Measurements from ENCODE around the gene DNER. TPM values are rescaled to one million over a fixed set of nuclear protein-coding genes. Genes with fewer than 3 reads are reported as not detected.
A peak's percentile ranks its signal among the peaks of the same experiment; 100 is the strongest.
"Not testable (repeated sequence)": the region's sequence is repeated elsewhere in the genome, so short reads cannot be mapped to it uniquely, and the experiment has no call there.

Gene DNER, protein sequence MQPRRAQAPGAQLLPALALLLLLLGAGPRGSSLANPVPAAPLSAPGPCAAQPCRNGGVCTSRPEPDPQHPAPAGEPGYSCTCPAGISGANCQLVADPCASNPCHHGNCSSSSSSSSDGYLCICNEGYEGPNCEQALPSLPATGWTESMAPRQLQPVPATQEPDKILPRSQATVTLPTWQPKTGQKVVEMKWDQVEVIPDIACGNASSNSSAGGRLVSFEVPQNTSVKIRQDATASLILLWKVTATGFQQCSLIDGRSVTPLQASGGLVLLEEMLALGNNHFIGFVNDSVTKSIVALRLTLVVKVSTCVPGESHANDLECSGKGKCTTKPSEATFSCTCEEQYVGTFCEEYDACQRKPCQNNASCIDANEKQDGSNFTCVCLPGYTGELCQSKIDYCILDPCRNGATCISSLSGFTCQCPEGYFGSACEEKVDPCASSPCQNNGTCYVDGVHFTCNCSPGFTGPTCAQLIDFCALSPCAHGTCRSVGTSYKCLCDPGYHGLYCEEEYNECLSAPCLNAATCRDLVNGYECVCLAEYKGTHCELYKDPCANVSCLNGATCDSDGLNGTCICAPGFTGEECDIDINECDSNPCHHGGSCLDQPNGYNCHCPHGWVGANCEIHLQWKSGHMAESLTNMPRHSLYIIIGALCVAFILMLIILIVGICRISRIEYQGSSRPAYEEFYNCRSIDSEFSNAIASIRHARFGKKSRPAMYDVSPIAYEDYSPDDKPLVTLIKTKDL
- total RNA-seq (4.4 TPM), polyA plus RNA-seq (2.9 TPM)

DNA sequence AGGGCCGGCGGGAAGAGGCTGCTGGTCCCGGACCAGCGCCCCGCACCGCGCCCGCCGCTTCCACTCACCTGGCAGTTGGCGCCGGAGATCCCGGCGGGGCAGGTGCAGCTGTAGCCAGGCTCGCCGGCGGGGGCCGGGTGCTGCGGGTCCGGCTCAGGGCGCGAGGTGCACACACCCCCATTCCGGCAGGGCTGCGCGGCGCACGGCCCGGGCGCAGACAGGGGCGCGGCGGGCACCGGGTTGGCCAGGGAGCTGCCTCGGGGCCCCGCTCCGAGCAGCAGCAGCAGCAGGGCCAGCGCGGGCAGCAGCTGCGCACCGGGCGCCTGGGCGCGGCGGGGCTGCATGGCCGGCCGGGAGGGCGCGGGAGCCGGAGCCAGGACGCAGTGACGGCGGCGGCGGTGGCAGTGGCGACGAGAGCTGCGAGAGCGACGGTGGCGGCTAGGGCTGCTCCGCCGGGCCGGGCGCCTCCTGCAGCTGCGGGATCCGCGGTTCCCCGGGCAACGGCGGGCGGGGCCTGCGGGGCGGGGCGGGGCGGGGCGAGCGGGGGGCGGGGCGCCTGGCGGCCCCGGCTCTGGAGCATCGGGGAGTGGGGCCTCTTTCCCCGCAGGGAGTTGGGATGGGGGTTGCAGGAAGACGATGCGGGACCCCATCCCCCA, at the start of gene DNER:
Gene DNER, minus strand, starts transcription at position 476 of the 656 bp plus-strand sequence. Its CDS starts 132 bp downstream, at position 344.
- no peaks in the 10 kb centered on the region for H3K36me3 ChIP-seq (ENCODE audit: insufficient read depth)
- H3K27ac ChIP-seq (ENCODE audit: low read depth) = no peak within 1 kb of the TSS
- peak within 1 kb of the TSS; percentile 67 for H3K4me3 ChIP-seq (ENCODE audit: low read depth, low read length)
- DNase-seq (ENCODE audit: extremely low spot score) = no peak
- H3K4me1 ChIP-seq (ENCODE audit: insufficient read depth) = peaks cover 5% of the 10 kb centered on the region
- under 1% methylated on average over 84 of the region's 84 CpGs for WGBS

DNA sequence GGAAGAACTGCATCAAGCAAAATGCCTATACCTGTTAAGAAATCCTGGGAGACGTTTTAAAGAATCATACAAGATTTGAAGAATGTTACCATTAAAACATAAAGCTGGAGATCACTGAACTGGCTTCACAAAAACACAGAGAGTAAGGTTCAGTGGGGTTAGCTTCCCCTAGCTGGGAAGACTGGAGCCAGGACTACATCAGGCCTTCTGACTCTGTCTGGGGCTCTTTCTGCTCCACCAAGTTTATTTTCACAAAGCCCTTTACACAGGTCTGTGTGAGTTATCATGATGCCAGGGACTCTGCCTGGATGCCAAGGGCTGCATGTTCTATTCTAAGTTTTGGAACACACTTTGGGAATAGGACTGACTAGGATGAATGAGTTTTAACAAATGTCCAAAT, 47.3 kb upstream of the DNER start:
- WGBS = 50% methylated on average over 1 of the region's 1 CpG
- H3K27ac ChIP-seq (ENCODE audit: low read depth) = no peak overlapping the region
- peaks cover 3% of the 10 kb centered on the region for H3K36me3 ChIP-seq (ENCODE audit: insufficient read depth)
- H3K4me3 ChIP-seq (ENCODE audit: low read depth, low read length) = no peak overlapping the region
- no peak for DNase-seq (ENCODE audit: extremely low spot score)
- H3K4me1 ChIP-seq (ENCODE audit: insufficient read depth) = no peaks in the 10 kb centered on the region

DNA sequence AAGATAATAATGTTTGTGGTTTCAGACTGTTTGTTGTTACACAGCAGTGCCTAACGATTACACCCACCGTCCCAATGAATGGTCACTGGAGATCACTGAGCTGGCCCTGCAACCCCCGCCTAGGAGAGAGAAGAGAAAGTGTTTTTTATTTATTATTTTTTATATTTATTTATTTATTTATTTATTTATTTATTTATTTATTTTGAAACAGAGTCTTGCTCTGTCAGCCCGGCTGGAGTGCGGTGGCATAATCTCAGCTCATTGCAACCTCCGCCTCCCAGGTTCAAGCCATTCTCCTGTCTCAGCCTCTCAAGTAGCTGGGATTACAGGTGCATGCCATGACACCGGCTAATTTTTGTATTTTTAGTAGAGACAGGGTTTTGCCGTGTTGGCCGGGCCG, 43.1 kb upstream of the DNER start:
- H3K27ac ChIP-seq (ENCODE audit: low read depth); H3K4me1 ChIP-seq (ENCODE audit: insufficient read depth); H3K36me3 ChIP-seq (ENCODE audit: insufficient read depth); DNase-seq (ENCODE audit: extremely low spot score); H3K4me3 ChIP-seq (ENCODE audit: low read depth, low read length): not testable (repeated sequence)
- 97% methylated on average over 10 of the region's 10 CpGs for WGBS

DNA sequence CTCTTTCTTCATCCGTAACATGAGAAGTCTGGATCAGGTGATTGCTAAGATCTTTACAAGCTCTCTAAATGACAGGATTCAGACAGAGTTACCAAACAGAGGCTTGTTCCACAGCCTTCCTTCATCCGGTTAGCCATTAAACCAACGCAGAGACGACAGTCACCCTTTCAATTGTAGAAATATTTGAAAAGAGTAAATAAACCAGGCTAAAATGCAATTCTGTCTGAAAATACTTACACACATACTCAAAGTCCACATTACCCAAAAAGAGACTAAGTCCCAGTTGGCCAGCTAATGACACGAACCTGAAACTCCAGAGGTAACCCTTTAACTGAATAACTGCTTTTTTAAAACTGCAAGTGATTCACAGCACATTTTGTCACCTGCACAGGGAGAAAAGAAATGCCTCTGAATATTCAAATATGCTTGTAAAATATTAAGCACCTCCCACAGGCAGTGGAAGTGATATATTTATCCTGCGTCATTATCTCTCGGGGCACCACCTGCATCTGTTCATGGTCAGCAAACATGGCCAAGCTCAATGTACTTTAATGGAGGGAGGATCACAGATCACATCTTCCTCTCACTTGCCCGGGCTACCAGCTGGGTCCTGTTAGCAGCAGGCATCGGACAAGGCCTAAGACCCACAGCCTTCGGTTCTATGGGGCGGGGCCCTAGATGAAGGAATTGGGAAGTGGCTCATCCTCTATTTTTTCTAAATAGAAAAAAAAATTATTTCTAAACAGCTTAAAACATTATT, 38.8 kb upstream of the DNER start:
- no peak overlapping the region for H3K4me3 ChIP-seq (ENCODE audit: low read depth, low read length)
- H3K4me1 ChIP-seq (ENCODE audit: insufficient read depth) = no peaks in the 10 kb centered on the region
- H3K36me3 ChIP-seq (ENCODE audit: insufficient read depth) = no peaks in the 10 kb centered on the region
- DNase-seq (ENCODE audit: extremely low spot score) = no peak
- WGBS = 48% methylated on average over 11 of the region's 11 CpGs
- no peak overlapping the region for H3K27ac ChIP-seq (ENCODE audit: low read depth)

DNA sequence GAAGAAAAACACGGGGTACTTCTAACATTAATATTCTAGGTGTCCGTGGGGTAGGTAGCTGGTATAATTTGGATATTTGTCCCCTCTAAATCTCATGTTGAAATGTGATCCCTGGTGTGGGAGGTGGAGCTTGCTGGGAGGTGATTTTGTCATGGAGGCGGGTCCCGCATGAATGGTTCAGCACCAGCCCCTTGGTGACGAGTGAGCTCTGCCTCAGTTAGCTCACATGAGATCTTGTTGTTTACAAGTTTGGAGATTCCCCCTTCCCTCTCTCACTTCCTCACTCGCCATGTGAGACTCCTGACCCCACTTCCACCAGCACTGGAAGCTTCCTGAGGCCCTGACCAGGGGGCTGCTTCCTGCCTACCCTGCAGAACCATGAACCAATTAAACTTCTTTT, 35.4 kb upstream of the DNER start:
- DNase-seq (ENCODE audit: extremely low spot score) = no peak
- H3K4me3 ChIP-seq (ENCODE audit: low read depth, low read length) = no peak overlapping the region
- WGBS = 83% methylated on average over 6 of the region's 6 CpGs
- no peak overlapping the region for H3K27ac ChIP-seq (ENCODE audit: low read depth)
- H3K36me3 ChIP-seq (ENCODE audit: insufficient read depth) = no peaks in the 10 kb centered on the region
- no peaks in the 10 kb centered on the region for H3K4me1 ChIP-seq (ENCODE audit: insufficient read depth)

DNA sequence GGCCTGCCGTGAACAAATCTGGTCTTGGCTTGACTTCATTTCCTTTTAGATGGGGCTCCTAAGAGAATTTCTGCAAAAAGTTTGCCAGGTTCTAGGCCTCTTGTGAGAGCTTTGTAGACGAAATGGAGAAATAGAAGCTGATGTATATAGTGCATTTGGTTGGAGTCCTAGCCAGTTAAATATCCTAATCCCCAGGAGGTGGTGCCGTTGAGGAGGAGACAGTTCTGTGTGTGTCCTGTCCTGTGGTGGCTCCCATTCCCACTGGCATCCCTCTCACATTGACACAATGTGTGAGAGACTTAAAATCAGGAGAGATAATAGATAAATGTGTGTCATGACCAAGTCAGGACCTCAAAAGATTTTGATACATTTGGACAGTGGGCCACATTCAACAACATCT, 34.6 kb upstream of the DNER start:
- DNase-seq (ENCODE audit: extremely low spot score) = no peak
- H3K4me1 ChIP-seq (ENCODE audit: insufficient read depth) = no peaks in the 10 kb centered on the region
- 83% methylated on average over 3 of the region's 3 CpGs for WGBS
- H3K27ac ChIP-seq (ENCODE audit: low read depth) = no peak overlapping the region
- H3K4me3 ChIP-seq (ENCODE audit: low read depth, low read length) = no peak overlapping the region
- no peaks in the 10 kb centered on the region for H3K36me3 ChIP-seq (ENCODE audit: insufficient read depth)

DNA sequence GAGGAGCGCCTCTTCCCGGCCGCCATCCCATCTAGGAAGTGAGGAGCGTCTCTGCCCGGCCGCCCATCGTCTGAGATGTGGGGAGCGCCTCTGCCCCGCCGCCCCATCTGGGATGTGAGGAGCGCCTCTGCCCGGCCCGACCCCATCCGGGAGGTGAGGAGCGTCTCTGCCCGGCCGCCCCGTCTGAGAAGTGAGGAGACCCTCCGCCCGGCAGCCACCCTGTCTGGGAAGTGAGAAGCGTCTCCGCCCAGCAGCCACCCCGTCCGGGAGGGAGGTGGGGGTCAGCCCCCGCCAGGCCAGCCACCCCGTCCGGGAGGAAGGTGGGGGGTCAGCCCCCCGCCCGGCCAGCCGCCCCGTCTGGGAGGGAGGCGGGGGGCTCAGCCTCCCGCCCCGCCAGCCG, 28.3 kb upstream of the DNER start:
- H3K27ac ChIP-seq (ENCODE audit: low read depth); H3K4me1 ChIP-seq (ENCODE audit: insufficient read depth); H3K4me3 ChIP-seq (ENCODE audit: low read depth, low read length); DNase-seq (ENCODE audit: extremely low spot score); H3K36me3 ChIP-seq (ENCODE audit: insufficient read depth): not testable (repeated sequence)
- WGBS = 97% methylated on average over 28 of the region's 35 CpGs

DNA sequence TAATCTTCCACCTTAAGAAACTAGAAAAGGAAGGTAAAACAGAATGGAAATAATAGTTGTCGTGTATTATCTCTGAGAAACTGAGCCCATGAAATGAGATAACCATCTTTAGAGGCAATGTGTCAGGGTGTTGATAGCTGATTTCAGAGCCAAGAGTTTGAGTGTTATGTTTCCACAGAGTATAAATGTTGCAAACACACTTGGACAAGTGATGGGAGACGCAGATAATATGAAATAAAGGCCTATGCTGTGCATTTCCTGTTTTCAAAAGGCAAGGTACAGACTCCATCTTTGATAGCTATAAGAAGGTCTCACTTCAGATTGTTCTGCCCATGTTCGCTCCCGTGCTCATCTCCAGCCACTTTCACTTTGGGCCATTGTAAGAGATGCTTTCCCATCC, 25.9 kb upstream of the DNER start:
- no peak overlapping the region for H3K4me3 ChIP-seq (ENCODE audit: low read depth, low read length)
- H3K36me3 ChIP-seq (ENCODE audit: insufficient read depth) = no peaks in the 10 kb centered on the region
- WGBS = 77% methylated on average over 4 of the region's 4 CpGs
- H3K27ac ChIP-seq (ENCODE audit: low read depth) = no peak overlapping the region
- no peaks in the 10 kb centered on the region for H3K4me1 ChIP-seq (ENCODE audit: insufficient read depth)
- DNase-seq (ENCODE audit: extremely low spot score) = no peak

DNA sequence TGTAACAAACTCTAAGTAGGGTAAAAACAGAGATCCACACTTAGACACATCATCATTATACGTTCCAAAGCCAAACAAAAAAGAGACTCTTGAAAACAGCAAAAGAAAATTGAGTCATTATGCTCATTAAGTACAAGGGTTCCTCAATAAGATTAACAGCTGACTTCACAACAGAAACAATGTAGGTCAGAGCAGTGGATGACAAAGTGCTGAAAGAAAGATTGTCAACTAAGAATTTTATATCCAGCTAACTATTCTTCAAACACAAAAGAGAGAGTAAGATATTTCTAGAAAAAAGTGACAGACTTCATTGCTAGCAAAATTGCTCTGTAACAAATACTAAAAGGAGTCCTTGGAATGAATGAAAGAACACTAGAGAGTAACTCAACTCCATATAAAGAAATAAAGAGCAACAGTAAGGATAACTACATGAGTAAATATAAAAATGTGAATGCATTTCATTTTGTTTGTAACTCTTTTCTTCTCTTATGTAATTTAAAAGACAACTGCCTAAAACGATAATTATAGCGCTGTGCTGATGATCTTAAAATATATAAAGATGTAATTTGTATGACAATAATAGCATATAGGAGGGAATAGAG, 23.8 kb upstream of the DNER start:
- H3K4me1 ChIP-seq (ENCODE audit: insufficient read depth) = no peaks in the 10 kb centered on the region
- 84% methylated on average over 3 of the region's 3 CpGs for WGBS
- H3K36me3 ChIP-seq (ENCODE audit: insufficient read depth) = no peaks in the 10 kb centered on the region
- H3K27ac ChIP-seq (ENCODE audit: low read depth) = no peak overlapping the region
- DNase-seq (ENCODE audit: extremely low spot score) = no peak
- H3K4me3 ChIP-seq (ENCODE audit: low read depth, low read length) = no peak overlapping the region

DNA sequence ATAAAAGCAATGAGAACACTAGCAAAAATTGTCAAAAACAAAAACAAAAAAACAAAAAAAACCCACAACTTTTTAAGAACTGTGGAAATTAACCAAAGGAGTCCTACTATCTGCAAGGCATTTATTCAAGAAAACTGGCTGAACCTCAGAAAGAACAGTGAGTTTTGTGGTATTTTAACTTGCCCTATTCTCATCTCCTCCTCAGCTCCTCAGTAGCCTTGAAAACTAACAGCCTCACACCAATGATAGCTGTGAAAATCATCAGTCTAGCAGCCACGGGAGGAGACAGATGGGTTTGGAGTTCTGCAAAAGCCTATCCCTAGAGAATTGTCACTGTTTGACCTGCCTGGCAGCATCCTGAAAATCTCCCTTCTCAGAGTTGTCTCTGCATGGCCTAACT, 20.1 kb upstream of the DNER start:
- Histone ChIP-seq H3K4me3 (ENCODE audit: low read depth, low read length) (no peak overlapping the region), H3K36me3 (ENCODE audit: insufficient read depth) (no peaks in the 10 kb centered on the region), H3K4me1 (ENCODE audit: insufficient read depth) (no peaks in the 10 kb centered on the region), H3K27ac (ENCODE audit: low read depth) (no peak overlapping the region)
- DNase-seq (ENCODE audit: extremely low spot score) = no peak
- WGBS = 75% methylated on average over 1 of the region's 1 CpG

DNA sequence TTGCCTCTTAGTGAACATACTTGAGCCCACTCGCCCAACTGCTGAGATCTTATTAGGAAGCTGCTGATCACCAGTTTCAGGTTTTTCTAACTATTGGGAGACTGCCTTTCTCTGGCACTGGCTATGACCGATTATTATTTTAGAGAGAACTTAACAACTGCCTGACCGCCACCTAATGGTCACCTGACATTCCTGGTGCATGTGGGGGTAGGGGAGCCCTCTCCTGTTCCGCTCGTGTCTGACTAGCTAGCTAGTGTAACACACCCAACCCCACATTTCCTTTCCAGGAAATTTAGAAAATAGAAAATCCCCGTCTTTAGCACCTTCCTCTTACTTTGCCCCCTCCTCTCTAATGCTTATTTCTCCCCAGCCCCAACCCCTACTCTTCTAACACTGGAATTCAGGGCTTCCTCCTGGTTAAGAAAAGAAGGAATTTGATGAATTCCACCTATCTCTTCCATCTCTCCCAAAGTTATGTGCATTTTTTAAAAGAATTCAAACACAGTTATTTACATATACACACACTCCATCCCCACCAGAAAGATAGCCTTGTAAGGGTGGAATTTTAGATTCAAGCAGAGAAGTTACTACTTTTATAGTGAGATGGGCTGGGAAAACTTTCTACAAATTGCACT, 19.4 kb upstream of the DNER start:
- Histone ChIP-seq H3K4me3 (ENCODE audit: low read depth, low read length) (no peak overlapping the region), H3K27ac (ENCODE audit: low read depth) (no peak overlapping the region), H3K4me1 (ENCODE audit: insufficient read depth) (no peaks in the 10 kb centered on the region), H3K36me3 (ENCODE audit: insufficient read depth) (no peaks in the 10 kb centered on the region)
- DNase-seq (ENCODE audit: extremely low spot score) = no peak
- 71% methylated on average over 6 of the region's 6 CpGs for WGBS

DNA sequence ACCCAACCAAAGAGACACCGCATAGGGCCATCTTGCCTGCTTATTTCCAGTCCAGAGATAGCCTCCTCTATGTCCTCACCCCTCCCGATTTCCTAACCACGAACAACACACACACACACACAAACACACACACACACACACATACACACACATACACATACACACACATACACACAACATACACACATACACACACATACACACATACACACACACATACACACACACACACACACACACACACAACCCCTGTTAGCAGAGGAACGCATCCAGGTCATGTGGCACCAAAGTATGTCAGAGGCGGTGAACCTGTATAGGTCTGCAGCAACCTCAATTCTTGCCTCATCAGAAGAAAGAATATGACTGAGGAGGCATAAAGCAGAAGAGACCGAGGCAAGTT, 18.5 kb upstream of the DNER start:
- Histone ChIP-seq H3K4me1 (ENCODE audit: insufficient read depth) (no peaks in the 10 kb centered on the region), H3K36me3 (ENCODE audit: insufficient read depth) (no peaks in the 10 kb centered on the region), H3K4me3 (ENCODE audit: low read depth, low read length) (no peak overlapping the region), H3K27ac (ENCODE audit: low read depth) (no peak overlapping the region)
- no peak for DNase-seq (ENCODE audit: extremely low spot score)
- WGBS = 94% methylated on average over 6 of the region's 6 CpGs

DNA sequence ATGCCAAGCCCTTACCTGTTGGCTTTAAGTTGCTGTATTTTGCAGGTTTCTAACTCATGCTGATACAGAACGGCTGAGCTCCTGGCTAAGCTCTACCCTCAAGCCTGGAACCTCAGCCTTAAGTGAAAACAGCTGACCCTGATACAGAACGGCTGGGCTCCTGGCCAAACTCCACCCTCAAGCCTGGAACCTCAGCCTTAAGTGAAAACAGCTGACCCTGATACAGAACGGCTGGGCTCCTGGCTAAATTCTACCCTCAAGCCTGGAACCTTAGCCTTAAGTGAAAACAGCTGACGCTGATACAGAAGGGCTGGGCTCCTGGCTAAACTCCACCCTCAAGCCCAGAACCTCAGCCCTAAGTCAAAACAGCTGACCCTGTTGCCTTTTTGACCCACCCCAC, 17.6 kb upstream of the DNER start:
- DNase-seq (ENCODE audit: extremely low spot score) = no peak
- no peak overlapping the region for H3K4me3 ChIP-seq (ENCODE audit: low read depth, low read length)
- H3K27ac ChIP-seq (ENCODE audit: low read depth) = no peak overlapping the region
- WGBS = 31% methylated on average over 4 of the region's 4 CpGs
- H3K4me1 ChIP-seq (ENCODE audit: insufficient read depth) = no peaks in the 10 kb centered on the region
- no peaks in the 10 kb centered on the region for H3K36me3 ChIP-seq (ENCODE audit: insufficient read depth)
